A549 (cell line): ENCODE measurements around the gene GNG7. TPM values are rescaled to one million over a fixed set of nuclear protein-coding genes. Genes with fewer than 3 reads are reported as not detected.

ENCODE experiments used
- ATAC-seq, 2 experiments: fragments of 200-7000 bp in 1 of 2; fragments of >200 bp in 1 of 2; cut with Nextera tagmentation in 1 of 2; cut with Tn5 transposase in 1 of 2; 3 replicates each; pipeline versions ENCODE4 v1.8.0 to v1.9.1; 2018 to 2020; ENCODE audit warnings: mild to moderate bottlenecking in 1 of 2, moderate library complexity in 1 of 2
- CTCF ChIA-PET: fragments of 300-600 bp; sonication (Branson Sonifier 250); formaldehyde crosslinking; extraction: SDS; loops from one replicate; lab custom pipeline; 2021; ENCODE audit warnings: antibody characterized with exemption, inconsistent platforms; lab: Yijun Ruan, JAX
- POLR2A ChIA-PET: fragments of 350-600 bp; formaldehyde crosslinking; extraction: SDS; loops from one replicate; lab custom pipeline; 2021; ENCODE audit warnings: antibody characterized with exemption, inconsistent platforms; lab: Yijun Ruan, JAX
- DNase-seq, 2 experiments: peaks; one replicate each; pipeline versions ENCODE4 v3.0.0 to v3.0.0-alpha.2; 2011 to 2016; ENCODE audit warnings: low read depth in 1 of 2, low spot score in 1 of 2
- FAIRE-seq: peaks from 2 replicates; lab custom pipeline; 2011; peaks lifted over from hg19 to GRCh38; lab: Jason Lieb, UNC
- H3K27ac ChIP-seq, 2 experiments: fragments of >200 bp; sonication (Bioruptor Twin); formaldehyde crosslinking; 3 replicates each; pipeline ENCODE4 v1.5.1; 2016 to 2017
- H3K4me1 ChIP-seq: fragments of >200 bp; sonication (Bioruptor Twin); formaldehyde crosslinking; 3 replicates; pipeline ENCODE4 v1.6.1; 2016
- H3K4me2 ChIP-seq: fragments of >200 bp; sonication (Bioruptor Twin); formaldehyde crosslinking; 3 replicates; pipeline ENCODE4 v1.6.1; 2016
- H3K4me3 ChIP-seq: fragments of >200 bp; sonication (Bioruptor Twin); formaldehyde crosslinking; 3 replicates; pipeline ENCODE4 v1.5.1; 2016
- H3K9me3 ChIP-seq: fragments of >200 bp; sonication (Bioruptor Twin); formaldehyde crosslinking; 3 replicates; pipeline ENCODE4 v1.6.1; 2016
- BCL3 ChIP-seq: fragments of >200 bp; sonication (Bioruptor Twin); formaldehyde crosslinking; IDR thresholded peaks from 3 replicates; pipeline ENCODE4 v1.6.1; 2016
- CBX2 ChIP-seq: fragments of 200-600 bp; sonication (generic); IDR thresholded peaks from 2 replicates; pipeline ENCODE4 v1.6.1; 2016; ENCODE audit warnings: low read depth, mild to moderate bottlenecking, borderline replicate concordance
- CHD4 ChIP-seq: fragments of 200-600 bp; sonication (generic); IDR thresholded peaks from 2 replicates; pipeline ENCODE4 v1.6.1; 2016; ENCODE audit warnings: antibody characterized with exemption, mild to moderate bottlenecking, borderline replicate concordance
- EHMT2 ChIP-seq: fragments of 200-600 bp; sonication (generic); IDR thresholded peaks from 2 replicates; pipeline ENCODE4 v1.6.1; 2016; ENCODE audit warnings: antibody characterized with exemption, low read depth, mild to moderate bottlenecking, moderate library complexity
- ESRRA ChIP-seq: fragments of 150-350 bp; IDR thresholded peaks from 2 replicates; pipeline ENCODE4 v1.6.1; 2014; ENCODE audit warnings: mild to moderate bottlenecking, low read length, borderline replicate concordance
- FOSL2 ChIP-seq, 2 experiments: fragments of 450-650 bp in 1 of 2; fragments of >200 bp in 1 of 2; sonication (Bioruptor Twin) in 1 of 2; formaldehyde crosslinking; IDR thresholded peaks; 2 replicates each; pipeline versions ENCODE4 v1.5.0 to v1.6.1; 2016 to 2020; ENCODE audit warnings: mild to moderate bottlenecking in 1 of 2, moderate library complexity in 1 of 2
- GATA3 ChIP-seq: IDR thresholded peaks from 2 replicates; pipeline ENCODE4 v1.6.1; 2012; ENCODE audit warnings: borderline replicate concordance
- HES2 ChIP-seq: fragments of >200 bp; sonication (Bioruptor Twin); formaldehyde crosslinking; IDR thresholded peaks from 2 replicates; pipeline ENCODE4 v1.6.1; 2016
- HOXA7 ChIP-seq: fragments of 250-450 bp; sonication (Bioruptor Pico); IDR thresholded peaks from 2 replicates; pipeline ENCODE4 v1.5.0; 2020; ENCODE audit warnings: mild to moderate bottlenecking, moderate library complexity
- HOXB5 ChIP-seq: fragments of 250-450 bp; sonication (Bioruptor Pico); IDR thresholded peaks from 2 replicates; pipeline ENCODE4 v1.5.0; 2020; ENCODE audit warnings: mild to moderate bottlenecking, moderate library complexity
- MAFK ChIP-seq: fragments of 450-650 bp; IDR thresholded peaks from 2 replicates; pipeline ENCODE4 v1.6.1; 2014; ENCODE audit not compliant: partially characterized antibody
- MAX ChIP-seq: IDR thresholded peaks from 2 replicates; pipeline ENCODE4 v1.6.1; 2012
- RCOR1 ChIP-seq: fragments of 150-350 bp; IDR thresholded peaks from 2 replicates; pipeline ENCODE4 v1.6.1; 2014; ENCODE audit warnings: antibody characterized with exemption, low read length, low read depth
- RFX5 ChIP-seq: fragments of 450-650 bp; IDR thresholded peaks from 2 replicates; pipeline ENCODE4 v1.7.1; 2014; ENCODE audit warnings: antibody characterized with exemption, mild to moderate bottlenecking, moderate library complexity
- ZC3H11A ChIP-seq: fragments of 450-650 bp; IDR thresholded peaks from 2 replicates; pipeline ENCODE4 v1.6.1; 2014; ENCODE audit warnings: antibody characterized with exemption, mild to moderate bottlenecking
- ZFP36 ChIP-seq: fragments of 450-650 bp; IDR thresholded peaks from 2 replicates; pipeline ENCODE4 v1.6.1; 2014; ENCODE audit warnings: borderline replicate concordance; ENCODE audit not compliant: partially characterized antibody
- WGBS: methylation state at CpG from one replicate; pipeline ENCODE4 v1.1.6; 2017; ENCODE audit errors: missing lambda C conversion rate; 5-methylcytosine and 5-hydroxymethylcytosine counted together
- polyA plus RNA-seq, 4 experiments: library from polyadenylated mRNA; depleted of rRNA in 3 of 4; stranded (reverse); fragments of >200 nt; fragmentation: RNase III in 1 of 4; extraction: RNeasy Plus Mini Kit Qiagen cat#74134 plus additional on column Dnase treatment in 1 of 4; gene quantifications; 2 replicates in 3 of 4; 3 replicates in 1 of 4; pipeline ENCODE4 v1.2.3, GENCODE V29; 2011 to 2017

Gene GNG7
- polyA plus RNA-seq, 2 of the 4 experiments (the other 2 are of a cell fraction) = 0.06 to 0.08 TPM

GRCh38 chr19:2659856-2660432 is 42.5 kb downstream of the GNG7 start:
- TF ChIP-seq ZFP36 (no peak), BCL3 (no peak), HES2 (no peak)
- ATAC-seq (no peak), DNase-seq (no peak), FAIRE-seq (no peak)
- ChIA-PET POLR2A (no interaction called here), CTCF (interaction anchor here (5.2 kb wide), 1 partner anchor 12 kb away, joined by 25 read pairs; no protein-coding TSS in a partner anchor)
- 57% methylated on average over 11 of the region's 11 CpGs for WGBS
- Histone ChIP-seq H3K4me1 (no peaks in the 10 kb centered on the region), H3K27ac (no peak overlapping the region), H3K4me2 (no peak overlapping the region), H3K9me3 (no peaks in the 10 kb centered on the region), H3K4me3 (no peak overlapping the region)

GRCh38 chr19:2656533-2656932 is 46.0 kb downstream of the GNG7 start:
- Histone ChIP-seq H3K9me3 (no peaks in the 10 kb centered on the region), H3K4me2 (no peak overlapping the region), H3K4me1 (no peaks in the 10 kb centered on the region), H3K4me3 (no peak overlapping the region), H3K27ac (no peak overlapping the region)
- DNase-seq (no peak), ATAC-seq (no peak), FAIRE-seq (no peak)
- WGBS = 71% methylated on average over 9 of the region's 9 CpGs
- ChIA-PET POLR2A (no interaction called here), CTCF (interaction anchor here (5.2 kb wide), 1 partner anchor 8 kb away, joined by 25 read pairs; no protein-coding TSS in a partner anchor)
- TF ChIP-seq ZC3H11A (no peak), RFX5 (no peak), EHMT2 (no peak), MAFK (no peak), FOSL2 (IDR thresholded peaks at IDR 0.05) (no peak), FOSL2 (CRISPR knock-in tag; IDR thresholded peaks at IDR 0.05) (no peak), HOXA7 (no peak), ESRRA (no peak), BCL3 (no peak), MAX (no peak), CBX2 (no peak), RCOR1 (no peak), GATA3 (no peak)

GRCh38 chr19:2653710-2654707 is 48.5 kb downstream of the GNG7 start:
- POLR2A ChIA-PET = no interaction called here
- CTCF ChIA-PET = interaction anchor here (0.7 to 1.8 kb wide), 2 partner anchors 17 to 95 kb away, joined by 3 to 4 read pairs; no protein-coding TSS in a partner anchor
- no peak overlapping the region for H3K4me3 ChIP-seq

More at GRCh38 chr19:2653710-2654707, 48.5 kb downstream of the GNG7 start:
- no peak for FAIRE-seq
- DNase-seq = no peak
- TF ChIP-seq CHD4 = no peak
- TF ChIP-seq HOXB5 (CRISPR knock-in tag) = no peak
- WGBS = 42% methylated on average over 14 of the region's 29 CpGs
- no peak for ATAC-seq
- no peaks in the 10 kb centered on the region for H3K4me1 ChIP-seq
- no peak overlapping the region for H3K27ac ChIP-seq
- H3K9me3 ChIP-seq = no peaks in the 10 kb centered on the region
- no peak overlapping the region for H3K4me2 ChIP-seq
